ENCODE results near the gene TMEM126B. TPM values are rescaled to one million over a fixed set of nuclear protein-coding genes. Genes with fewer than 3 reads are reported as not detected.

TMEM126B gene
- total and polyA plus RNA-seq, 8 donors = 4.3 to 104 (median 59.6) TPM

DNA sequence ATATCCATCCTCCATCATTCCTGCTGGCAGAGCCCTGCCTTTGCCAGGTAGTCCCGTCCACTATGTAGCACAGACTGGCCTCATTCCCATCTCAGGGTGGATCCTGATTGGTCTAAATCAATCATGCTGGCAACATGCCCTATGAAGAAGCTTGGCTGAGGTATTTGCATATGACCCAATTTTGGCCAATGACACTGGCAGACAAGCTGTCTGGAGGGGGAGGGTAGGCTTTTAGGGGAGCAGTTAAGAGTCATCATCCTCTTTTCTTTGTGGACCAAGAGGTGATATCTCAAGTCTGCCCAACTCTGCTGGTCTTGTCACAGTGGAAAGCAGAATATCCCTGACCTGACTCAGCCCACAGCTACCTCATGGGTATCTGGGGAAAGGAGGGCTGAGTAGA lies 52.5 kb downstream of the TMEM126B start:
- Histone ChIP-seq H3K4me3 (no peak overlapping the region), H3K4me1 (peaks cover 9 to 32% (median 22%) of the 10 kb centered on the region in 4 donors), H3K27me3 (no peaks in the 10 kb centered on the region), H3K27ac (no peak overlapping the region), H3K36me3 (no peaks in the 10 kb centered on the region), H3K9me3 (no peaks in the 10 kb centered on the region)
- intact Hi-C loops (cut with DNase I; ENCODE audit: low total_unique reads) = no loop called here
- TF ChIP-seq, protein P1, sequence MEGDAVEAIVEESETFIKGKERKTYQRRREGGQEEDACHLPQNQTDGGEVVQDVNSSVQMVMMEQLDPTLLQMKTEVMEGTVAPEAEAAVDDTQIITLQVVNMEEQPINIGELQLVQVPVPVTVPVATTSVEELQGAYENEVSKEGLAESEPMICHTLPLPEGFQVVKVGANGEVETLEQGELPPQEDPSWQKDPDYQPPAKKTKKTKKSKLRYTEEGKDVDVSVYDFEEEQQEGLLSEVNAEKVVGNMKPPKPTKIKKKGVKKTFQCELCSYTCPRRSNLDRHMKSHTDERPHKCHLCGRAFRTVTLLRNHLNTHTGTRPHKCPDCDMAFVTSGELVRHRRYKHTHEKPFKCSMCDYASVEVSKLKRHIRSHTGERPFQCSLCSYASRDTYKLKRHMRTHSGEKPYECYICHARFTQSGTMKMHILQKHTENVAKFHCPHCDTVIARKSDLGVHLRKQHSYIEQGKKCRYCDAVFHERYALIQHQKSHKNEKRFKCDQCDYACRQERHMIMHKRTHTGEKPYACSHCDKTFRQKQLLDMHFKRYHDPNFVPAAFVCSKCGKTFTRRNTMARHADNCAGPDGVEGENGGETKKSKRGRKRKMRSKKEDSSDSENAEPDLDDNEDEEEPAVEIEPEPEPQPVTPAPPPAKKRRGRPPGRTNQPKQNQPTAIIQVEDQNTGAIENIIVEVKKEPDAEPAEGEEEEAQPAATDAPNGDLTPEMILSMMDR (IDR thresholded peaks at IDR 0.05) = no peak
- TF ChIP-seq EP300 (IDR thresholded peaks at IDR 0.05) (no peak), POLR2AphosphoS5 (IDR thresholded peaks at IDR 0.05) (no peak), POLR2A (IDR thresholded peaks at IDR 0.05) (no peak)
- no peak for DNase-seq
- WGBS, 5 donors = 52 to 78% (median 61%) methylated on average over 1 of the region's 1 CpG

DNA sequence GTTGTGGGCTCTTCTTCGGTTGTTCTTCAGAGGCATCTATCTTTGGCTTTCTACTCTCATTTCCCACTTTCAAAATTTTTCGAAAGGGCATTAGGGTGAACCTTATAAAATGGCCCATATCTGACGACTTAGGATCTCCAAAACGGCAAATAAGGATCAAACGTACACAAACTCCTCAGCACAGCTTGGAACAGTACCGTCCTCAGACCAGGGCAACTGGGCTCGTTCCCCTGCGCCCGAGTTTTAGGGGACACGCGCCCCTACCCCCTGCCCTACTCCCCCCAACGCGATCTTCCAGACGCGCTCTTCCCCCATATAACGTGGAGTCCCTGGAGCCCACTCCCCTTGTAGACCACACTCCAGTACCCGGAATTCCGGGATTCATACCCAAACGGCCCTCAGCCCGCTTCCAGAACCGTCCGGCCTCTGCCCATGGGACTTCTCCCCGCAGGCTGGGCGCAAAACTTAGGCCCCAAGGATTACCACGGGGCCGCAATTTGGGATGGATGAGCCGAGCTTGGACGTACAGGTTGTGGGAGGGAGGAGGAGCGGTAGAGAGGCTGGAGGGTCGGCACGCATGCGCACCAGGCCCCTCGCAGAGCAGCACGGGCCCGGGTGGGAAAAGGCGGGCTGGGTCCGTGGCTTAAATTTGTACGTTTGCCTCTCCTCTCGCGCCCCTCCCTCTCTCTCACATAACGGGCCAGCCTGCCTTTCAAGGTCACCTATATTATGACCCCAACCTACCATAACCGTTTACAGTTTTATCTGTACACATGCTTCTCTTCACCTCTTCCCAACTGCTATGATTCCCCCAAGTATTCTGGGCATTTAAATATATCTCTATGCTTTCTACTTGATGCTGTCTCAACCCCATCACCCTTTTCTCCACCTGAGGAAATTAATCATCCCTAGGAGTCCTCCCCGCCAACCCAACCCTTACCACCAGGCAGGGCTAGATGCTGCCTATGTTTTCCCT lies 54.2 kb downstream of the TMEM126B start:
- peak; percentile 35 to 93 for DNase-seq
- TF ChIP-seq POLR2AphosphoS5 (IDR thresholded peaks at IDR 0.05) = peak in 2 of 3 donors; percentile 18 to 45
- TF ChIP-seq EP300 (IDR thresholded peaks at IDR 0.05) = no peak
- Histone ChIP-seq H3K36me3 (no peaks in the 10 kb centered on the region), H3K27ac (peak overlapping the region; percentile 16 to 74 (median 58)), H3K27me3 (no peaks in the 10 kb centered on the region), H3K4me3 (peak overlapping the region; percentile 44 to 55 (median 52)), H3K4me1 (peaks cover 9 to 45% (median 34%) of the 10 kb centered on the region in 4 donors), H3K9me3 (no peaks in the 10 kb centered on the region)
- intact Hi-C loops (cut with DNase I; ENCODE audit: low total_unique reads) = no loop called here
- WGBS, 5 donors = 19 to 43% (median 25%) methylated on average over 43 of the region's 43 CpGs

DNA sequence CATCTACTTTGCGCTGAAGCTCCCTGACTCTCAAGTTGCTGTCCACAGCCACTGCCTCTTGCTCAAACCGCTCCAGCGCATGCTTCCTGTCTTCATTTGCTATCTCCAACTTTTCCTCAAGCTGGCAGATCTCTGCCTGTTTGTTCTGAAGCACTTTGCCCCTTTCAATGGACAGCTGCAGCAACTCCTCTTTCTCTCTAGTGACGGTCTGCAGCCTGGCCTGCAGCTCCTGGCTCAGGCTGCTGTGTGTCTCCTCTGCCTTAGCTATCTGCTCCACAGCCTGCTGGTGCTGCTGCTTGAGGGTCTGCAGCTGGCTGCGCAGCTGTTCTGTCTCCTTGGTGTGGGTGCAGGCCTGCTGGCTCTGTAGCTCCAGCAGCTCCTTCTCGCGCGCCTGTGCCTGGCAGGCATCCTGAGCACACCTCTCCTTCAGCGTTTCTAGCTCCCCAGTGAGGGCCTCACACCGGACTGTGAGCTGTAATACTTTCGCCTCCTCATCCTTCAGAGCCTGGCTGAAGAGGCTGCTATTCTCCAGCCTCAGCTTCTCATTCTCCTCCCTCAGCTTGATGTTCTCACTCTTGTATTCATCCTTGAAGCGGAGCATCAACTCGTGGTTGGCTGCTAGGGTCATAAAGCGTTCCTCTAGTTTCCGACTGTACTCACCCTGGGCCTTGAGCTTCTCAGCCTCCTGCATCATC lies 56.9 kb downstream of the TMEM126B start:
- peaks cover 0 to under 1% (median 0%) of the 10 kb centered on the region in 4 donors for H3K36me3 ChIP-seq
- intact Hi-C loops (cut with DNase I; ENCODE audit: low total_unique reads) = no loop called here
- H3K4me1 ChIP-seq = peaks cover 9 to 45% (median 34%) of the 10 kb centered on the region in 4 donors
- H3K27me3 ChIP-seq = no peaks in the 10 kb centered on the region
- peak overlapping the region; percentile 35 to 81 (median 64) for H3K27ac ChIP-seq
- WGBS, 5 donors = 54 to 64% (median 58%) methylated on average over 15 of the region's 15 CpGs
- no peaks in the 10 kb centered on the region for H3K9me3 ChIP-seq
- peak in 1 of 2 donors; percentile 85 for DNase-seq
- TF ChIP-seq POLR2A (IDR thresholded peaks at IDR 0.05) (no peak), POLR2AphosphoS5 (IDR thresholded peaks at IDR 0.05) (no peak), EP300 (IDR thresholded peaks at IDR 0.05) (no peak)
- TF ChIP-seq, protein P1 (IDR thresholded peaks at IDR 0.05) = no peak
- H3K4me3 ChIP-seq = peak overlapping the region; percentile 29 to 40 (median 39)

DNA sequence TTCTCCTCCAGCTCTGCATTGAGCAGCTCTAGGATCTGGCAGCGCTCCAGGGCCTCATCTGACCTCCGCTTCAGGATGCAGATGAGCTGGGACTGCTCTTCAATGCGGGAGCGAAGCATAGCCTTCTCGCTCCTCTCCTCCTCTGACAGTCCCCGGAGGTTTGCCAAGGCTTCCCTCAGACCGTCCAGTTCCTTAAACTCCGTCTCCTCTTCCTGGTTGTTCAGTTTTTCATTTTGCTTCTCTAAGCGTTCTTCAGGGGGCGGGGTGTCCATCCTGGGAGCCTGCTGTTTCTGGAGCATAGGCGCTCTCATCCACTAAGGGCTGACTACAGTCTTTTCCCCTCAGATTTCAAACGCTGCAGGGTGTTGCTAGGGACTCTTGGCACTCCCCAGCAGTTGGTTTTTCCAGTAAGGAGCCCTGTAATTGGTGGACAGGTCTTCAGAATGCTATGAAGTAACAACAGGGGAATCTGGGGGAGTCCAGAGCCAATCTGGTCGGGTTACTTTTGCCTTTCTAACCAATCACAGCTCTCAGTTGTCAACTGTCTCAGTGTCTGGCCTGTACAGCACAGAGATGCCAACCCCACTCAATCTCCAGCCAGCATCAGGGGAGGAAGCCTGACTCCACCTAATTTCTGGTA lies 57.5 kb downstream of the TMEM126B start, which contains the start of gene CCDC89:
Gene CCDC89, minus strand, starts transcription at position 376 of the 640 bp plus-strand sequence. Its CDS starts 65 bp downstream, at position 311.
- 46 to 65% (median 54%) methylated on average over 13 of the region's 13 CpGs for whole genome bisulfite sequencing, 5 donors
- peak; percentile 30 to 94 for DNase-seq
- TF ChIP-seq EP300 (IDR thresholded peaks at IDR 0.05) (no peak), POLR2AphosphoS5 (IDR thresholded peaks at IDR 0.05) (peak in 1 of 3 donors; percentile 34), POLR2A (IDR thresholded peaks at IDR 0.05) (no peak)
- TF ChIP-seq, protein P1 (IDR thresholded peaks at IDR 0.05) = no peak
- Histone ChIP-seq H3K36me3 (peaks cover 0 to 7% (median 2%) of the 10 kb centered on the region in 4 donors), H3K9me3 (no peaks in the 10 kb centered on the region), H3K4me3 (peak within 1 kb of the TSS; percentile 29 to 40 (median 39)), H3K27me3 (no peaks in the 10 kb centered on the region), H3K4me1 (peaks cover 9 to 45% (median 34%) of the 10 kb centered on the region in 4 donors), H3K27ac (peak within 1 kb of the TSS; percentile 35 to 81 (median 64))
- intact Hi-C loops (cut with DNase I; ENCODE audit: low total_unique reads) = no loop called here

Other genes with a start within 250 kb of the TMEM126B start
- gene DLG2, start 1.2 kb upstream of the TMEM126B start, total RNA-seq = 10 to 100 TPM in 1 of 5 donors, 1 to 10 TPM in 4; 1.8 to 19.1 (median 4.3) TPM
- gene DLG2, start 1.2 kb upstream of the TMEM126B start, polyA plus RNA-seq = 1 to 10 TPM; 1.3 to 4.1 (median 1.6) TPM
- 10 to 100 TPM in 3 of 5 donors, 1 to 10 TPM in 1, not detected in 1; 5.8 to 37.5 (median 20.1) TPM for gene TMEM126A, start 19.4 kb downstream of the TMEM126B start, total RNA-seq
- gene TMEM126A, start 19.4 kb downstream of the TMEM126B start, polyA plus RNA-seq = 10 to 100 TPM; 55.0 to 63.6 (median 56.0) TPM
- gene CREBZF, start 36.5 kb downstream of the TMEM126B start, total RNA-seq = 100 to 1,000 TPM in 4 of 5 donors, 10 to 100 TPM in 1; 53.6 to 387 (median 130) TPM
- gene CREBZF, start 36.5 kb downstream of the TMEM126B start, polyA plus RNA-seq = 10 to 100 TPM; 12.5 to 20.6 (median 14.6) TPM
- gene CCDC89, start 57.6 kb downstream of the TMEM126B start, total RNA-seq = 10 to 100 TPM in 1 of 5 donors, 1 to 10 TPM in 3, under 1 TPM in 1; 0.58 to 10.4 (median 4.2) TPM
- gene CCDC89, start 57.6 kb downstream of the TMEM126B start, polyA plus RNA-seq = under 1 TPM; 0.25 to 0.46 (median 0.37) TPM
- 100 to 1,000 TPM; 151 to 391 (median 255) TPM for gene SYTL2, start 182.5 kb downstream of the TMEM126B start, total RNA-seq
- gene SYTL2, start 182.5 kb downstream of the TMEM126B start, polyA plus RNA-seq = 10 to 100 TPM in 2 of 3 donors, 1 to 10 TPM in 1; 5.4 to 86.1 (median 11.4) TPM
- gene CCDC83, start 226.8 kb downstream of the TMEM126B start, total RNA-seq = 1 to 10 TPM in 1 of 5 donors, under 1 TPM in 1, not detected in 3; 0.45 to 2.6 TPM
- not detected for gene CCDC83, start 226.8 kb downstream of the TMEM126B start, polyA plus RNA-seq

Measured in stomach (tissue), 9 donors.